Karpas-422 (cell line): ENCODE data around the gene DAB1. TPM values are rescaled to one million over a fixed set of nuclear protein-coding genes. Genes with fewer than 3 reads are reported as not detected.
A peak's percentile ranks its signal among the peaks of the same experiment; 100 is the strongest.
"Not testable (repeated sequence)": the region's sequence is repeated elsewhere in the genome, so short reads cannot be mapped to it uniquely, and the experiment has no call there.

ENCODE experiments used
- DNase-seq: peaks from one replicate; pipeline ENCODE4 v3.0.0-alpha.2; 2015
- H2AFZ ChIP-seq: fragments of 200-600 bp; sonication (generic); 2 replicates; pipeline ENCODE4 v1.6.1; 2014; ENCODE audit warnings: antibody characterized with exemption, low read length, mixed read lengths
- H3K27ac ChIP-seq: fragments of 200-600 bp; sonication (generic); 2 replicates; pipeline ENCODE4 v1.5.1; 2014; ENCODE audit warnings: mild to moderate bottlenecking, low read length, moderate library complexity
- H3K27me3 ChIP-seq: fragments of 200-600 bp; sonication (generic); 2 replicates; pipeline ENCODE4 v1.6.1; 2014; ENCODE audit warnings: low read length, mixed read lengths
- H3K36me3 ChIP-seq: fragments of 200-600 bp; sonication (generic); 2 replicates; pipeline ENCODE4 v1.6.1; 2014; ENCODE audit warnings: low read length, mixed read lengths; ENCODE audit not compliant: insufficient read depth
- H3K4me1 ChIP-seq: fragments of 200-600 bp; sonication (generic); 2 replicates; pipeline ENCODE4 v1.6.1; 2014; ENCODE audit warnings: mild to moderate bottlenecking, low read length, mixed read lengths
- H3K4me2 ChIP-seq: fragments of 200-600 bp; sonication (generic); 2 replicates; pipeline ENCODE4 v1.6.1; 2014; ENCODE audit warnings: low read length, low read depth, mild to moderate bottlenecking; ENCODE audit not compliant: poor library complexity, severe bottlenecking
- H3K4me3 ChIP-seq: fragments of 200-600 bp; sonication (generic); 2 replicates; pipeline ENCODE4 v1.5.1; 2014; ENCODE audit warnings: mild to moderate bottlenecking, antibody characterized with exemption, low read length, mixed read lengths
- H3K79me2 ChIP-seq: fragments of 200-600 bp; sonication (generic); 2 replicates; pipeline ENCODE4 v1.6.1; 2014; ENCODE audit warnings: mild to moderate bottlenecking, low read length, mixed read lengths
- H3K9ac ChIP-seq: fragments of 200-600 bp; sonication (generic); 2 replicates; pipeline ENCODE4 v1.6.0; 2014; ENCODE audit warnings: low read length
- H3K9me2 ChIP-seq: fragments of 200-600 bp; sonication (generic), shearing (Covaris generic); replicated peaks from 2 replicates; pipeline ENCODE4 v1.6.0; 2014; ENCODE audit warnings: mild to moderate bottlenecking, low read length, moderate library complexity; ENCODE audit not compliant: insufficient read depth
- H3K9me3 ChIP-seq: fragments of 300-700, 200-600 bp; sonication (generic); 2 replicates; pipeline ENCODE4 v1.6.1; 2014; ENCODE audit warnings: low read length, mixed read lengths
- H4K20me1 ChIP-seq: fragments of 200-600 bp; sonication (generic); 2 replicates; pipeline ENCODE4 v1.6.1; 2014; ENCODE audit warnings: mild to moderate bottlenecking, antibody characterized with exemption, low read length, low read depth; ENCODE audit not compliant: insufficient read depth
- total RNA-seq: library from RNA; depleted of rRNA; stranded (reverse); fragments of >200 nt; shearing (Covaris generic); gene quantifications from 2 replicates; pipeline ENCODE4 v1.2.3, GENCODE V29; 2014; ENCODE audit warnings: low replicate concordance

Gene DAB1
- total RNA-seq, 1 experiment from 2014 or later, result 0.78 TPM

DNA sequence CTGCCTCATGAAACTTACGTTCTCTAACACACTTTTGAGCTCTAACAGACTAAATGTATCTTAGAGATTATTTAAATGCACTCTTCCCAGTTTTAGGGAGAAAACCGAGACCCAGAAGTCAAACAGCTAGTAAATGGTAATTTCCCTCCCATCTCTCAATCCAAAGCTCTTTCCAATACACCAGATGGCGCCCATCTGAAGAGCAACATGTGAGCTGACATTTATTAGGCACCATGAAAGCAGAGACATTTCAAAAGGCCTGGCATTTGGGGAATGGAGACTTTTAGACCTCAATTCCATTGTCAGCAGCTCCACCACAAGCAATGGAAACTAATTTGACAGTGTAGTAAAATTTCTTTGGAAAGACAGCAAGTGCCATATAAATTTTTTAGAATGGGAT, 191.4 kb downstream of the DAB1 start:
- H3K9me3 ChIP-seq, result no peaks in the 10 kb centered on the region
- H3K36me3 ChIP-seq, result no peaks in the 10 kb centered on the region

DNA sequence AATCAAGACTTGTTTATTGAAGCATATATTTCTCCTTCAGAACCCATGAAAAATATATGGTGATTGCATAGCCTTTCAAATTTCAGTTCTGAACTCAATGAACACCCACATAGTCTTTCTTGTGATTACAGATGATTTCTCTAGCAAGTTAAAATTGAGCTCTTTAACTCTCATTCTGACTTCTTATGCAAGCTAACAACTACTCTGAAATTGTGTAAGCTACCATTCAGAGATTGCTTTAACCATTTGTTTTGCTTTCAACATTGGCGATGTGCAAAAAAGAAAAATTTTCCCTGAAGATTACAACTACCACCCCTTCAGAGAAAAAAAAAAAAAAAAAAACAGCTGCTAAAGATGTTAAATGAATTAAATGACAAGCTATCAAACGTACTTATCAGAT, 193.9 kb downstream of the DAB1 start:
- H3K27ac ChIP-seq, result no peak overlapping the region
- no peak for DNase-seq
- H3K27me3 ChIP-seq, result no peaks in the 10 kb centered on the region
- peaks cover 4% of the 10 kb centered on the region; the same call in 1 of the 2 replicates for H3K4me1 ChIP-seq
- no peaks in the 10 kb centered on the region for H3K79me2 ChIP-seq
- H3K4me3 ChIP-seq, result no peak overlapping the region
- H3K9me3 ChIP-seq, result no peaks in the 10 kb centered on the region
- no peak overlapping the region for H3K9ac ChIP-seq
- H2AFZ ChIP-seq, result no peak overlapping the region
- no peaks in the 10 kb centered on the region for H3K9me2 ChIP-seq
- no peaks in the 10 kb centered on the region for H4K20me1 ChIP-seq
- H3K36me3 ChIP-seq, result no peaks in the 10 kb centered on the region
- H3K4me2 ChIP-seq, result no peak overlapping the region

More for the DNA sequence above, 191.4 kb downstream of the DAB1 start:
- Histone ChIP-seq H3K4me1 (no peaks in the 10 kb centered on the region), H3K4me3 (no peak overlapping the region), H3K4me2 (no peak overlapping the region), H3K79me2 (no peaks in the 10 kb centered on the region), H4K20me1 (no peaks in the 10 kb centered on the region), H3K27ac (no peak overlapping the region), H3K27me3 (no peaks in the 10 kb centered on the region), H3K9me2 (no peaks in the 10 kb centered on the region), H3K9ac (no peak overlapping the region), H2AFZ (no peak overlapping the region)
- no peak for DNase-seq

GRCh38 chr1:57229076-57229475, 194.8 kb downstream of the DAB1 start:
- Histone ChIP-seq H3K4me3 (no peak overlapping the region), H3K9ac (no peak overlapping the region), H3K9me2 (no peaks in the 10 kb centered on the region), H3K79me2 (no peaks in the 10 kb centered on the region), H4K20me1 (no peaks in the 10 kb centered on the region), H3K9me3 (no peaks in the 10 kb centered on the region), H3K27me3 (no peaks in the 10 kb centered on the region), H3K36me3 (no peaks in the 10 kb centered on the region), H2AFZ (no peak overlapping the region), H3K4me2 (no peak overlapping the region), H3K4me1 (peaks cover 4% of the 10 kb centered on the region; the same call in 1 of the 2 replicates), H3K27ac (no peak overlapping the region)
- peak; percentile 26 for DNase-seq

GRCh38 chr1:57222801-57223200, 201.1 kb downstream of the DAB1 start:
- H3K79me2 ChIP-seq, result no peaks in the 10 kb centered on the region
- H3K4me2 ChIP-seq, result no peak overlapping the region
- H3K9me3 ChIP-seq, result no peaks in the 10 kb centered on the region
- H3K36me3 ChIP-seq, result no peaks in the 10 kb centered on the region
- no peak overlapping the region for H2AFZ ChIP-seq
- H3K4me3 ChIP-seq, result no peak overlapping the region
- no peaks in the 10 kb centered on the region for H4K20me1 ChIP-seq
- H3K9ac ChIP-seq, result no peak overlapping the region
- no peaks in the 10 kb centered on the region for H3K9me2 ChIP-seq
- peaks cover 4% of the 10 kb centered on the region; the same call in 1 of the 2 replicates for H3K4me1 ChIP-seq
- no peak for DNase-seq
- no peaks in the 10 kb centered on the region for H3K27me3 ChIP-seq
- no peak overlapping the region for H3K27ac ChIP-seq

DNA sequence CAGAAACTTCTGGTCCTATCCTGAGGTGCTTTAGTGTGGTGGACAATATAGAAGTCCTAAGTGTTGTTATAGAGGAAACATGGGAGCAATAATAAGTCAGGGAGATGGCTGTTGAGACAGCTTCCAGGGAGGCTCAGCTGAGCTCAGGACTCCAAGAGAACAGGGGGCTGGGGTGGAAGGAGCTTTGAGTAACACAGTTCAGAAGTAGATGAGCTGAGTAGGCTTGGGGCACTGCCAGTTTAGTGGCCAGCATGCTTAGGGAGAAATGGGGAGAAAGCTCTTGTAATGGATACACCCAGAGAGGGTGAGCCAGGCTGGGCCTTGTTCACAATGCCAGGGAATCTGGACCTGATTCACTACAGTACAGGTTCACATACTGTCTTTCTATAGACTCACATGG, 201.6 kb downstream of the DAB1 start:
- H3K27ac ChIP-seq, result no peak overlapping the region
- peaks cover 4% of the 10 kb centered on the region; the same call in 1 of the 2 replicates for H3K4me1 ChIP-seq
- H3K4me3 ChIP-seq, result no peak overlapping the region
- H3K27me3 ChIP-seq, result no peaks in the 10 kb centered on the region
- no peaks in the 10 kb centered on the region for H3K9me2 ChIP-seq
- no peak overlapping the region for H3K4me2 ChIP-seq
- DNase-seq, result no peak
- no peak overlapping the region for H3K9ac ChIP-seq
- H2AFZ ChIP-seq, result no peak overlapping the region
- H4K20me1 ChIP-seq, result no peaks in the 10 kb centered on the region
- no peaks in the 10 kb centered on the region for H3K79me2 ChIP-seq
- no peaks in the 10 kb centered on the region for H3K36me3 ChIP-seq
- no peaks in the 10 kb centered on the region for H3K9me3 ChIP-seq

GRCh38 chr1:57220905-57221304, 203.0 kb downstream of the DAB1 start:
- H3K79me2 ChIP-seq, H3K36me3 ChIP-seq, H3K27ac ChIP-seq, H3K27me3 ChIP-seq, H3K4me2 ChIP-seq, H3K4me1 ChIP-seq, H3K9me3 ChIP-seq, H3K4me3 ChIP-seq, H2AFZ ChIP-seq, H4K20me1 ChIP-seq, DNase-seq, H3K9me2 ChIP-seq, H3K9ac ChIP-seq: not testable (repeated sequence)

DNA sequence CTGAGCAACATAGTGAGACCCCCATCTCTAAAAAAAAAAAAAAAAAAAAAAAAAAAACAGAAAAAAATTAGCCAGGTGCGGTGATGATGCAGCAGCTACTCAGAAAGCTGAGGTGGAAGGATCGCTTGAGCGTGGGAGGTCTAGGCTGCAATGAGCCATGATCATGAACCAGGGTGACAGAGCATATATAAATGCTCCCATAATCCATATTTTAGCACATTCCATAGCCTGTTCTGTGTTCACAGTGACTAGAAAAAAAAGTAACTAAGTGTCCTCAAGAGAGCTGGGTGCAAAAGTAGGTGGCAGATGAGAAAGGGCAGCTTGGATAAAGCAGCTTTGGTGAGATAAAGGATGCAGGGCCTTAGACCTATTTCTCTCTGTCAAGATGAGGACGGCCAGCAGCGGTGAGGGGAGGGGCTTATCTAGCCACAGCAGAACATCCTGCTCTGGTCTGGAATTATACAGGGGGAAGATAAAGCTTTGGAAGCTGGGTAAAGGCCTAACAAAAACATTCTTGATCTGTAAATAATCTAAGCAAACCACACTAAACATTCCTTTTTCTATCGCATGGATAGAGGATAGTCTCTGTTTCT, 205.3 kb downstream of the DAB1 start:
- DNase-seq, result no peak
- no peak overlapping the region for H2AFZ ChIP-seq
- no peaks in the 10 kb centered on the region for H3K36me3 ChIP-seq
- no peaks in the 10 kb centered on the region for H3K79me2 ChIP-seq
- H3K27ac ChIP-seq, result no peak overlapping the region
- H3K9me2 ChIP-seq, result no peaks in the 10 kb centered on the region
- H3K4me1 ChIP-seq, result no peaks in the 10 kb centered on the region
- no peak overlapping the region for H3K9ac ChIP-seq
- H3K4me3 ChIP-seq, result no peak overlapping the region
- H3K27me3 ChIP-seq, result no peaks in the 10 kb centered on the region
- no peaks in the 10 kb centered on the region for H4K20me1 ChIP-seq
- H3K4me2 ChIP-seq, result no peak overlapping the region
- no peaks in the 10 kb centered on the region for H3K9me3 ChIP-seq

DNA sequence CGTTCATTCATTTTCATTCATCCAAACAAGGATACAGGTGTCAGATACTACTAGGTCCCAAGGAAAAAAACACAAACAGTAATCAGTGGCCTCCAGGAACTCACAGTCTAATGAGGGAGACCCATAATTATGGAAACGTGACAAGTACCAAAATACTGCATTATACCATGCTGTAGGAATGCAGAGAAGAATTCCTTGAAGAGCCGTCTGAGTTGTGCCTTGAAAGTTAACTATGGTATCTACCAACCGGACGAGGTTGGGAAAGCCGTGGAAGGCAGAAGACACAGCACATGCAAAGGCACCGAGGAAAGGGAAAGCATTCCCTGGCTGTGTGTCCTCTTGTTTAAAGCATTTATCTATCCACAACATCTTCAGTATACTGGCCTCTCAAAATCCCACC, 206.0 kb downstream of the DAB1 start:
- Histone ChIP-seq H3K36me3 (no peaks in the 10 kb centered on the region), H3K27me3 (no peaks in the 10 kb centered on the region), H3K4me1 (no peaks in the 10 kb centered on the region), H2AFZ (no peak overlapping the region), H3K79me2 (no peaks in the 10 kb centered on the region), H3K4me3 (no peak overlapping the region), H3K9me2 (no peaks in the 10 kb centered on the region), H3K4me2 (no peak overlapping the region), H4K20me1 (no peaks in the 10 kb centered on the region), H3K9me3 (no peaks in the 10 kb centered on the region), H3K27ac (no peak overlapping the region), H3K9ac (no peak overlapping the region)
- no peak for DNase-seq
